ENCODE measurements around the gene XBP1.
"Not testable (repeated sequence)": the region's sequence is repeated elsewhere in the genome, so short reads cannot be mapped to it uniquely, and the experiment has no call there.

The XBP1 gene

GRCh38 chr22:28817919-28818859, 17.8 kb upstream of the XBP1 start:
- DNase-seq: no peak

GRCh38 chr22:28817064-28817463, 16.7 kb upstream of the XBP1 start:
- no peak for DNase-seq

GRCh38 chr22:28815729-28816128, 15.4 kb upstream of the XBP1 start:
- DNase-seq: no peak

- DNase-seq: no peak
Observed at GRCh38 chr22:28815111-28815510, 14.7 kb upstream of the XBP1 start.

GRCh38 chr22:28813772-28814518, 13.6 kb upstream of the XBP1 start:
- DNase-seq: no peak

- DNase-seq: no peak
Observed at GRCh38 chr22:28812516-28812915, 12.1 kb upstream of the XBP1 start.

GRCh38 chr22:28810821-28811491, 10.6 kb upstream of the XBP1 start:
- DNase-seq: peak; percentile 55

GRCh38 chr22:28808716-28809355, 8.5 kb upstream of the XBP1 start:
- DNase-seq: no peak

GRCh38 chr22:28805426-28805825, 5.1 kb upstream of the XBP1 start:
- not testable (repeated sequence) for DNase-seq

- DNase-seq: no peak
Observed at GRCh38 chr22:28802595-28803123, 2.3 kb upstream of the XBP1 start.

GRCh38 chr22:28801845-28802594, 1.7 kb upstream of the XBP1 start:
- no peak for DNase-seq

- DNase-seq: peak; percentile 63
Observed at GRCh38 chr22:28799606-28800307, 612 bp downstream of the XBP1 start.

GRCh38 chr22:28798810-28799605, 1.4 kb downstream of the XBP1 start:
- peak; percentile 40 for DNase-seq

GRCh38 chr22:28795932-28796856, 4.2 kb downstream of the XBP1 start:
- DNase-seq: no peak

GRCh38 chr22:28795071-28795693, 5.2 kb downstream of the XBP1 start:
- DNase-seq: no peak

- DNase-seq: no peak
Observed at GRCh38 chr22:28793976-28794584, 6.3 kb downstream of the XBP1 start.

- no peak for DNase-seq
Observed at GRCh38 chr22:28792491-28793383, 7.6 kb downstream of the XBP1 start.

Data from stimulated activated CD8-positive, alpha-beta memory T cell treated with anti-CD3 and anti-CD28 coated beads, Interleukin-4, amount 100 ng/mL, for 48 hours (primary cell).